OCI-LY1 (cell line): ENCODE data around the gene ETFB.

Experiments
- H2AFZ ChIP-seq: fragments of 200-600 bp; sonication (generic), shearing (Covaris generic); 2 replicates; pipeline ENCODE4 v1.6.0; 2014; ENCODE audit warnings: antibody characterized with exemption, mild to moderate bottlenecking, low read length
- H3F3A ChIP-seq: fragments of 200-600 bp; sonication (generic), shearing (Covaris generic); 2 replicates; pipeline ENCODE4 v1.6.0; 2014; ENCODE audit warnings: mild to moderate bottlenecking, antibody characterized with exemption, low read length, moderate library complexity; ENCODE audit not compliant: insufficient read depth
- H3K27ac ChIP-seq: fragments of 200-600 bp; sonication (generic); 2 replicates; pipeline ENCODE4 v1.5.1; 2014; ENCODE audit warnings: low read length, mixed run types, mild to moderate bottlenecking, low read depth; ENCODE audit not compliant: poor library complexity, severe bottlenecking
- H3K27me3 ChIP-seq: fragments of 200-600 bp; sonication (generic); 2 replicates; pipeline ENCODE4 v1.6.0; 2014; ENCODE audit warnings: antibody characterized with exemption, mild to moderate bottlenecking, low read length, moderate library complexity; ENCODE audit not compliant: insufficient read depth
- H3K36me3 ChIP-seq: fragments of 200-600 bp; sonication (generic); 2 replicates; pipeline ENCODE4 v1.6.1; 2014; ENCODE audit warnings: mild to moderate bottlenecking, antibody characterized with exemption, low read length, moderate library complexity, mixed read lengths; ENCODE audit not compliant: insufficient read depth
- H3K4me1 ChIP-seq: fragments of 200-600 bp; sonication (generic); 2 replicates; pipeline ENCODE4 v1.5.1; 2014; ENCODE audit warnings: mild to moderate bottlenecking, low read length, moderate library complexity; ENCODE audit not compliant: insufficient read depth, severe bottlenecking
- H3K4me2 ChIP-seq: fragments of 200-600 bp; sonication (generic), shearing (Covaris generic); 2 replicates; pipeline ENCODE4 v1.6.1; 2014; ENCODE audit warnings: low read length
- H3K4me3 ChIP-seq: fragments of 200-600 bp; sonication (generic); 2 replicates; pipeline ENCODE4 v1.5.1; 2014; ENCODE audit warnings: low read length, low read depth, mild to moderate bottlenecking, mixed read lengths; ENCODE audit not compliant: poor library complexity, severe bottlenecking
- H3K79me2 ChIP-seq: fragments of 200-600 bp; shearing (Covaris generic); 2 replicates; pipeline ENCODE4 v1.6.1; 2016; ENCODE audit warnings: mixed run types, low read length, mixed read lengths; ENCODE audit not compliant: insufficient read depth
- H3K9ac ChIP-seq: fragments of 200-600 bp; sonication (generic), shearing (Covaris generic); 2 replicates; pipeline ENCODE4 v1.6.1; 2014; ENCODE audit warnings: mild to moderate bottlenecking, low read length, mixed read lengths
- H3K9me2 ChIP-seq: fragments of 200-600 bp; sonication (generic), shearing (Covaris generic); 2 replicates; pipeline ENCODE4 v1.6.1; 2014; ENCODE audit warnings: low read depth, mild to moderate bottlenecking, low read length, mixed read lengths
- H3K9me3 ChIP-seq: fragments of 200-600 bp; shearing (Covaris generic); 2 replicates; pipeline ENCODE4 v1.6.1; 2014; ENCODE audit warnings: low read length, mixed read lengths
- H4K20me1 ChIP-seq: fragments of 200-600 bp; sonication (generic), shearing (Covaris generic); 2 replicates; pipeline ENCODE4 v1.6.0; 2016; ENCODE audit warnings: mild to moderate bottlenecking, low read length; ENCODE audit not compliant: insufficient read depth
- CTCF ChIP-seq: fragments of 200-600 bp; sonication (generic), shearing (Covaris generic); IDR thresholded peaks from 2 replicates; pipeline ENCODE4 v1.5.1; 2017; ENCODE audit warnings: mild to moderate bottlenecking, antibody characterized with exemption, low read length, moderate library complexity, mixed read lengths
- EZH2 ChIP-seq: fragments of 200-600 bp; sonication (generic), shearing (Covaris generic); IDR thresholded peaks from 2 replicates; pipeline ENCODE4 v1.8.0; 2017; ENCODE audit warnings: borderline replicate concordance, mixed run types, mild to moderate bottlenecking, antibody characterized with exemption, low read length, moderate library complexity, mixed read lengths

ETFB gene

GRCh38 chr19:51365211-51365964 lies 800 bp downstream of the ETFB start:
- Histone ChIP-seq H3K9ac (peak overlapping the region; percentile 99), H3K4me1 (peaks cover 45% of the 10 kb centered on the region), H2AFZ (no peak overlapping the region), H3K4me3 (peak overlapping the region; percentile 90), H3K79me2 (no peaks in the 10 kb centered on the region), H3K4me2 (peak overlapping the region; percentile 80), H3K9me3 (no peaks in the 10 kb centered on the region), H3K27ac (peak overlapping the region; percentile 82), H3F3A (no peaks in the 10 kb centered on the region), H3K27me3 (no peaks in the 10 kb centered on the region; the same call in 1 of the 2 replicates), H3K9me2 (no peaks in the 10 kb centered on the region), H3K36me3 (no peaks in the 10 kb centered on the region), H4K20me1 (no peaks in the 10 kb centered on the region)
- peak; percentile 19; the same call in 1 of the 2 replicates for TF ChIP-seq CTCF
- TF ChIP-seq EZH2: no peak

GRCh38 chr19:51364200-51365106 lies 1.7 kb downstream of the ETFB start:
- Histone ChIP-seq H3K9ac (no peak overlapping the region; the same call in 1 of the 2 replicates), H3K79me2 (no peaks in the 10 kb centered on the region), H3K27me3 (no peaks in the 10 kb centered on the region), H4K20me1 (no peaks in the 10 kb centered on the region), H2AFZ (no peak overlapping the region), H3K4me2 (peak overlapping the region; percentile 28; the same call in 1 of the 2 replicates), H3K9me2 (no peaks in the 10 kb centered on the region), H3K4me1 (peaks cover 45% of the 10 kb centered on the region), H3K27ac (no peak overlapping the region), H3K36me3 (no peaks in the 10 kb centered on the region), H3K4me3 (no peak overlapping the region), H3F3A (no peaks in the 10 kb centered on the region), H3K9me3 (no peaks in the 10 kb centered on the region)
- no peak for TF ChIP-seq EZH2
- TF ChIP-seq CTCF: no peak

GRCh38 chr19:51361239-51361638 lies 4.9 kb downstream of the ETFB start:
- no peak overlapping the region for H2AFZ ChIP-seq
- peaks cover 3% of the 10 kb centered on the region for H3K36me3 ChIP-seq
- no peaks in the 10 kb centered on the region for H3K27me3 ChIP-seq
- no peaks in the 10 kb centered on the region for H3F3A ChIP-seq
- peaks cover 37% of the 10 kb centered on the region for H3K4me1 ChIP-seq
- TF ChIP-seq CTCF: no peak
- TF ChIP-seq EZH2: no peak
- H3K9me3 ChIP-seq: no peaks in the 10 kb centered on the region
- no peaks in the 10 kb centered on the region for H3K79me2 ChIP-seq
- H3K9me2 ChIP-seq: no peaks in the 10 kb centered on the region
- no peak overlapping the region for H3K4me3 ChIP-seq
- H4K20me1 ChIP-seq: no peaks in the 10 kb centered on the region
- H3K9ac ChIP-seq: no peak overlapping the region
- H3K4me2 ChIP-seq: no peak overlapping the region
- H3K27ac ChIP-seq: no peak overlapping the region
